ENCODE measurements around the gene ESF1. TPM values are rescaled to one million over a fixed set of nuclear protein-coding genes. Genes with fewer than 3 reads are reported as not detected.

ESF1 gene
- total and polyA plus RNA-seq, 9 of the 15 experiments (the other 6 are each of a cell fraction or from before 2014, with no cell fraction given) = 7.0 to 30.4 (median 18.6) TPM

GRCh38 chr20:13784893-13785715 is at the start of gene ESF1, which contains the start of gene NDUFAF5 (continued):
- TF ChIP-seq ZNF79 (CRISPR knock-in tag; IDR thresholded peaks at IDR 0.05; ENCODE audit: low read depth) = no peak
- no peak for TF ChIP-seq SRSF1 (IDR thresholded peaks at IDR 0.05; ENCODE audit: low read depth, low read length)
- no peak for TF ChIP-seq CCAR2 (IDR thresholded peaks at IDR 0.05; ENCODE audit: low read depth, low read length)
- TF ChIP-seq ZNF232 (CRISPR knock-in tag; IDR thresholded peaks at IDR 0.05) = no peak
- no peak for TF ChIP-seq SRSF9 (IDR thresholded peaks at IDR 0.05; ENCODE audit: borderline replicate concordance, low read depth, low read length)
- TF ChIP-seq ZNF274 (IDR thresholded peaks at IDR 0.05; ENCODE audit: borderline replicate concordance, low read depth, low read length) = no peak
- TF ChIP-seq CBX1 (IDR thresholded peaks at IDR 0.05; ENCODE audit: low read depth) = peak; percentile 53; the same call in 1 of the 2 replicates
- TF ChIP-seq CREB1 (IDR thresholded peaks at IDR 0.05) = peak; percentile 75; the same call in 1 of the 2 replicates
- TF ChIP-seq CREB1 (CRISPR knock-in tag; IDR thresholded peaks at IDR 0.05) = peak; percentile 76; the same call in 1 of the 2 replicates
- no peak for TF ChIP-seq RFX7 (CRISPR knock-in tag; IDR thresholded peaks at IDR 0.05)
- TF ChIP-seq FIP1L1 (IDR thresholded peaks at IDR 0.05; ENCODE audit: low read depth, low read length, poor library complexity, severe bottlenecking) = no peak
- TF ChIP-seq BCL6 (CRISPR knock-in tag; IDR thresholded peaks at IDR 0.05) = no peak
- peak; percentile 78 for TF ChIP-seq CXXC5 (CRISPR knock-in tag; IDR thresholded peaks at IDR 0.05)
- peak; percentile 46; the same call in 1 of the 2 replicates for TF ChIP-seq ATF1 (CRISPR knock-in tag; IDR thresholded peaks at IDR 0.05)
- TF ChIP-seq ATF1 (tag; IDR thresholded peaks at IDR 0.05) = peak; percentile 75
- TF ChIP-seq CEBPB (tag; IDR thresholded peaks at IDR 0.05) = no peak
- TF ChIP-seq, protein P1, sequence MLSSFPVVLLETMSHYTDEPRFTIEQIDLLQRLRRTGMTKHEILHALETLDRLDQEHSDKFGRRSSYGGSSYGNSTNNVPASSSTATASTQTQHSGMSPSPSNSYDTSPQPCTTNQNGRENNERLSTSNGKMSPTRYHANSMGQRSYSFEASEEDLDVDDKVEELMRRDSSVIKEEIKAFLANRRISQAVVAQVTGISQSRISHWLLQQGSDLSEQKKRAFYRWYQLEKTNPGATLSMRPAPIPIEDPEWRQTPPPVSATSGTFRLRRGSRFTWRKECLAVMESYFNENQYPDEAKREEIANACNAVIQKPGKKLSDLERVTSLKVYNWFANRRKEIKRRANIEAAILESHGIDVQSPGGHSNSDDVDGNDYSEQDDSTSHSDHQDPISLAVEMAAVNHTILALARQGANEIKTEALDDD (IDR thresholded peaks at IDR 0.05) = peak; percentile 18; the same call in 1 of the 2 replicates
- no peak for TF ChIP-seq MYNN (IDR thresholded peaks at IDR 0.05)
- TF ChIP-seq MYNN (CRISPR knock-in tag; IDR thresholded peaks at IDR 0.05) = no peak
- TF ChIP-seq, protein P2, sequence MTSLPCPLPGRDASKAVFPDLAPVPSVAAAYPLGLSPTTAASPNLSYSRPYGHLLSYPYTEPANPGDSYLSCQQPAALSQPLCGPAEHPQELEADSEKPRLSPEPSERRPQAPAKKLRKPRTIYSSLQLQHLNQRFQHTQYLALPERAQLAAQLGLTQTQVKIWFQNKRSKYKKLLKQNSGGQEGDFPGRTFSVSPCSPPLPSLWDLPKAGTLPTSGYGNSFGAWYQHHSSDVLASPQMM (CRISPR knock-in tag; IDR thresholded peaks at IDR 0.05) = no peak
- no peak for TF ChIP-seq FOXJ3 (CRISPR knock-in tag; IDR thresholded peaks at IDR 0.05)
- TF ChIP-seq, protein P3, sequence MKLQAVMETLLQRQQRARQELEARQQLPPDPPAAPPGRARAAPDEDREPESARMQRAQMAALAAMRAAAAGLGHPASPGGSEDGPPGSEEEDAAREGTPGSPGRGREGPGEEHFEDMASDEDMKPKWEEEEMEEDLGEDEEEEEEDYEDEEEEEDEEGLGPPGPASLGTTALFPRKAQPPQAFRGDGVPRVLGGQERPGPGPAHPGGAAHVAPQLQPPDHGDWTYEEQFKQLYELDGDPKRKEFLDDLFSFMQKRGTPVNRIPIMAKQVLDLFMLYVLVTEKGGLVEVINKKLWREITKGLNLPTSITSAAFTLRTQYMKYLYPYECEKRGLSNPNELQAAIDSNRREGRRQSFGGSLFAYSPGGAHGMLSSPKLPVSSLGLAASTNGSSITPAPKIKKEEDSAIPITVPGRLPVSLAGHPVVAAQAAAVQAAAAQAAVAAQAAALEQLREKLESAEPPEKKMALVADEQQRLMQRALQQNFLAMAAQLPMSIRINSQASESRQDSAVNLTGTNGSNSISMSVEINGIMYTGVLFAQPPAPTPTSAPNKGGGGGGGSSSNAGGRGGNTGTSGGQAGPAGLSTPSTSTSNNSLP (IDR thresholded peaks at IDR 0.05; ENCODE audit: borderline replicate concordance, low read depth, low read length) = no peak
- no peak for TF ChIP-seq E2F3 (CRISPR knock-in tag; IDR thresholded peaks at IDR 0.05)
- no peak for TF ChIP-seq CTBP1 (IDR thresholded peaks at IDR 0.05; ENCODE audit: borderline replicate concordance)
- TF ChIP-seq YBX1 (IDR thresholded peaks at IDR 0.05) = no peak
- TF ChIP-seq E2F4 (CRISPR knock-in tag; IDR thresholded peaks at IDR 0.05; ENCODE audit: low read depth) = no peak

Measured in K562 (cell line).